OCI-LY3 (cell line): ENCODE data around the gene C2orf76.

ENCODE experiments used
- H2AFZ ChIP-seq: fragments of 200-600, 300-600 bp; shearing (Covaris generic); 2 replicates; pipeline ENCODE4 v1.6.0; 2014; ENCODE audit warnings: antibody characterized with exemption, low read depth, low read length
- H3K27ac ChIP-seq: fragments of 200-600, 300-600 bp; sonication (generic); 2 replicates; pipeline ENCODE4 v1.5.1; 2014; ENCODE audit warnings: mild to moderate bottlenecking, low read length, moderate library complexity, mixed read lengths
- H3K27me3 ChIP-seq: fragments of 200-600, 300-600 bp; sonication (generic); 2 replicates; pipeline ENCODE4 v1.6.1; 2014; ENCODE audit warnings: low read depth, low read length, mixed read lengths
- H3K36me3 ChIP-seq: fragments of 200-600, 300-600 bp; sonication (generic); replicated peaks from 2 replicates; pipeline ENCODE3; 2014; ENCODE audit warnings: low read depth, low read length, mixed read lengths
- H3K4me1 ChIP-seq: fragments of 300-600, 200-600 bp; sonication (generic); 2 replicates; pipeline ENCODE4 v1.6.1; 2014; ENCODE audit warnings: low read length, mixed read lengths
- H3K4me2 ChIP-seq: fragments of 200-600, 300-600 bp; sonication (generic); 2 replicates; pipeline ENCODE4 v1.6.1; 2014; ENCODE audit warnings: low read length, mixed read lengths
- H3K4me3 ChIP-seq: fragments of 300-600, 200-600 bp; sonication (generic); 2 replicates; pipeline ENCODE4 v1.5.1; 2014; ENCODE audit warnings: antibody characterized with exemption, mild to moderate bottlenecking, low read length, moderate library complexity
- H3K79me2 ChIP-seq: fragments of 300-600, 200-600 bp; shearing (Covaris generic); 2 replicates; pipeline ENCODE4 v1.6.1; 2014; ENCODE audit warnings: mild to moderate bottlenecking, low read length, mixed read lengths
- H3K9ac ChIP-seq: fragments of 300-600, 200-600 bp; shearing (Covaris generic); 2 replicates; pipeline ENCODE4 v1.6.0; 2014; ENCODE audit warnings: mild to moderate bottlenecking, low read length, moderate library complexity
- H3K9me3 ChIP-seq: fragments of 200-600, 300-600 bp; shearing (Covaris generic); 2 replicates; pipeline ENCODE4 v1.6.1; 2014; ENCODE audit warnings: low read length, mixed read lengths; ENCODE audit not compliant: insufficient read depth
- H4K20me1 ChIP-seq: fragments of 200-600, 300-600 bp; sonication (generic); 2 replicates; pipeline ENCODE4 v1.6.1; 2016; ENCODE audit warnings: low read length, mixed read lengths; ENCODE audit not compliant: insufficient read depth
- EZH2phosphoT487 ChIP-seq: fragments of 200-600 bp; shearing (Covaris generic); IDR thresholded peaks from 2 replicates; pipeline ENCODE4 v1.6.1; 2018; ENCODE audit warnings: antibody characterized with exemption, mixed run types, low read depth
- TF ChIP-seq, protein P1 (sequence below): fragments of 200-600, 300-600 bp; sonication (generic); IDR thresholded peaks from 2 replicates; pipeline ENCODE4 v1.5.1; 2014; ENCODE audit warnings: antibody characterized with exemption, low read length, low read depth

The C2orf76 gene

DNA sequence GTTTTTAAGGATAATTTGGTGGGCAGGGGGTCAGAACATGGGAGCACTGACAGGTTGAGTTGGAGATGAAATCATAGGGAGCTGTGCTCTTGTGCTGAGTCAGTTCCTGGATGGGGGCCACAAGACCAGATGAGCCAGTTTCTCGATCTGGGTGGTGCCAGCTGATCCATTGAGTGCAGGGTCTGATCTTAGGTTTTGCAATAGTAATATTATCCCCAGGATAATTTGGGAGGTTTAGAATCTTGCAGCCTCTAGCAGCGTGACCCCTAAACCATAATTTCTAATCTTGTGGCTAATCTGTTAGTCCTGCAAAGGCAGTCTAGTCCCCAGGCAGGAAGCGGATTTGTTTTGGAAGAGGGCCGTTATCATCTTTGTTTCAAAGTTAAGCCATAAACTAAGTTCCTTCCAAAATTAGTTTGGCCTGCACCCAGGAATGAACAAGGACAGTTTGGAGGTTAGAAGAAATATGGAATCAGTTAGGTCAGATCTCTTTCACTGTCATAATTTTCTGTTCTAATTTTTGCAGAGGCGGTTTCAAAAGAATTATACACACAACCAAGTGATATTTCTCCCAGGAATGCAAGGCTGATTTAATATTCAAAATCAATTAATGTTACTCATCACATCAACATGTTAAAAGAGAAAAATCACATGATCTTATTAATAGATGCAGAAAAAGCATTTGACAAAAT, 23.1 kb upstream of the C2orf76 start:
- no peaks in the 10 kb centered on the region for H4K20me1 ChIP-seq
- peaks cover 5% of the 10 kb centered on the region for H3K4me1 ChIP-seq
- H3K4me2 ChIP-seq, result no peak overlapping the region
- H3K79me2 ChIP-seq, result no peaks in the 10 kb centered on the region
- H3K4me3 ChIP-seq, result no peak overlapping the region
- H3K9ac ChIP-seq, result no peak overlapping the region
- no peak overlapping the region for H2AFZ ChIP-seq
- H3K9me3 ChIP-seq, result no peaks in the 10 kb centered on the region
- TF ChIP-seq EZH2phosphoT487, result no peak
- TF ChIP-seq, protein P1, sequence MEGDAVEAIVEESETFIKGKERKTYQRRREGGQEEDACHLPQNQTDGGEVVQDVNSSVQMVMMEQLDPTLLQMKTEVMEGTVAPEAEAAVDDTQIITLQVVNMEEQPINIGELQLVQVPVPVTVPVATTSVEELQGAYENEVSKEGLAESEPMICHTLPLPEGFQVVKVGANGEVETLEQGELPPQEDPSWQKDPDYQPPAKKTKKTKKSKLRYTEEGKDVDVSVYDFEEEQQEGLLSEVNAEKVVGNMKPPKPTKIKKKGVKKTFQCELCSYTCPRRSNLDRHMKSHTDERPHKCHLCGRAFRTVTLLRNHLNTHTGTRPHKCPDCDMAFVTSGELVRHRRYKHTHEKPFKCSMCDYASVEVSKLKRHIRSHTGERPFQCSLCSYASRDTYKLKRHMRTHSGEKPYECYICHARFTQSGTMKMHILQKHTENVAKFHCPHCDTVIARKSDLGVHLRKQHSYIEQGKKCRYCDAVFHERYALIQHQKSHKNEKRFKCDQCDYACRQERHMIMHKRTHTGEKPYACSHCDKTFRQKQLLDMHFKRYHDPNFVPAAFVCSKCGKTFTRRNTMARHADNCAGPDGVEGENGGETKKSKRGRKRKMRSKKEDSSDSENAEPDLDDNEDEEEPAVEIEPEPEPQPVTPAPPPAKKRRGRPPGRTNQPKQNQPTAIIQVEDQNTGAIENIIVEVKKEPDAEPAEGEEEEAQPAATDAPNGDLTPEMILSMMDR, result no peak
- H3K27ac ChIP-seq, result no peak overlapping the region
- H3K36me3 ChIP-seq, result no peaks in the 10 kb centered on the region
- H3K27me3 ChIP-seq, result no peaks in the 10 kb centered on the region

DNA sequence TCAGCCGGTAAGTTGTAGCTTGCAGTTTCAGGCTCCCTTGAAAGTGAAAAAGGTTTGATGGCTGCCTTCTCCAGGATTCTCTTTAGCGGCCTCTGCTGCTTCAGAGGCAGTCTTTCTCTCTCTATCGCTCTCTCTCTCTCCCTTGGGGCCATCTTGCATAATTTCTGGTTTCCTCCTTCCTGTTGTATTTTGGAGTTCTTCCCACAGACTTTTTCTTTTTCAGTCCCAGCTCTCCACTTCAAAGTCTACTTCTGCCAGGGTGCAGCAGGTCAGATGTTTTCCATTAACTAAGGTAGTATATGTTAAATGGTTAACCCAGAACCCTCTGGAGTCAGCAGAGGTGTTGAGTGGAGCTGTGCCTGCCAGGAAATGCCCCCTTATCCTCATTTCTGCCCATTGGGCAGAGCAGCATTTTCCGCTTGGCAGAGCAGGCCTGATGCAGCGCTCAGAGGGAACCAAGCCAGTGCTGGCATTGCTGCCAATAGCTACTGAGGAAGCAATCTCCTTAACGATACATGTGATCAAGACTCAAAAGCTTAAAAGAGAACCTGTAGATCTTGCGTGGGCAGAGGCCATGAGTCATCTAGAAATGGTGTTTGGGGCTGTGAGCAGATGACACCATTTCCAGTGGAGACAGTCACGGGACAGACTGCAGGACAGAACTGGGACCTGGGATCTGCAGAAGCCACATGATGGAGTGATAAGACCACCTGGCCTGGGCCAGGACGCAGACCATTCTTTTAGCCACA, 20.9 kb upstream of the C2orf76 start:
- Histone ChIP-seq H2AFZ (peak overlapping the region; percentile 69; the same call in 1 of the 2 replicates), H3K9me3 (no peaks in the 10 kb centered on the region), H3K36me3 (no peaks in the 10 kb centered on the region), H3K4me3 (no peak overlapping the region), H3K79me2 (no peaks in the 10 kb centered on the region), H3K4me2 (no peak overlapping the region), H3K4me1 (peaks cover 5% of the 10 kb centered on the region), H3K9ac (no peak overlapping the region), H4K20me1 (no peaks in the 10 kb centered on the region), H3K27ac (no peak overlapping the region), H3K27me3 (no peaks in the 10 kb centered on the region)
- TF ChIP-seq EZH2phosphoT487, result no peak
- TF ChIP-seq, protein P1, result no peak

DNA sequence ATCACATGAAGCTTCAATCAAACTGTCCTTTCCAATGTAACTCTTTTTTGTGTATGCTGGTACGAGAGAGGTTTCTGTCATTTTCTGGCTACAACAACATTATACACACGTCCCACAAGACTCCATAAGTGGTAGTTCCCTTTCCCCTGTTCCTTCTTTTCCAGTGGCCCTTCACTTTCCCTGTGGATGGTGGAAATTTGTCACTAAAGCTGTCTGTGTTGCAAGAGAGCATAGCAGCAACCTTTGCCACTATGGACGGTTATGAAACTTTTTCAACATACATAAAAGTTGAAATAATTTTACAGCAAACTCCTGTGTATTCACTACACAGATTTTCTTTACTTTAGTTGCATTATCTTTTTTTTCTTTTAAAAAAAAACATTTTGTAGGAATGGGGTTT, 18.8 kb upstream of the C2orf76 start:
- H3K9ac ChIP-seq, result no peak overlapping the region
- no peaks in the 10 kb centered on the region for H4K20me1 ChIP-seq
- H3K36me3 ChIP-seq, result no peaks in the 10 kb centered on the region
- H3K79me2 ChIP-seq, result no peaks in the 10 kb centered on the region
- no peak overlapping the region for H3K4me2 ChIP-seq
- no peaks in the 10 kb centered on the region for H3K27me3 ChIP-seq
- no peak overlapping the region for H2AFZ ChIP-seq
- no peak overlapping the region for H3K27ac ChIP-seq
- H3K9me3 ChIP-seq, result no peaks in the 10 kb centered on the region
- TF ChIP-seq EZH2phosphoT487, result no peak
- TF ChIP-seq, protein P1, result no peak
- no peak overlapping the region for H3K4me3 ChIP-seq
- peaks cover 5% of the 10 kb centered on the region for H3K4me1 ChIP-seq

DNA sequence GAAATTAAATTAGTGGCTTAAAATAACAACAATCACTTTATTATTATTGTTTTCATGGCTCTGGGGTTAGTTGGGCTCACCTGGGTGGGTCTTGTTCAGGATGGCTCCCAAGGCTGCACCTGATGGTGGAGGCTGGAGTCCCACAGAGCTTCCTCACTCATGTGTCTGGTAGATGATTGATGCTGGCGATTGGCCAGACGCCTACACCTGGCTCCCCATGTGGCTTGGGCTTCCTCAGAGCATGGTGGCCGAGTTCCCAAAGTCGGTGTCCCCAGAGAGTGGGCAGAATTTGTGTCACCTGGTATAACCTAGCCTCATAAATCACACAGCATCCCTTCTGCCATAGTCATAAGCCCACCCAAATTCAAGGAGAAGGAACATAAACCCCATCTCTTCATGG, 18.3 kb upstream of the C2orf76 start:
- Histone ChIP-seq H3K4me2 (no peak overlapping the region), H3K9ac (no peak overlapping the region), H3K36me3 (no peaks in the 10 kb centered on the region), H2AFZ (no peak overlapping the region), H3K9me3 (no peaks in the 10 kb centered on the region), H3K4me1 (peaks cover 5% of the 10 kb centered on the region), H3K27ac (no peak overlapping the region), H4K20me1 (no peaks in the 10 kb centered on the region), H3K27me3 (no peaks in the 10 kb centered on the region), H3K79me2 (no peaks in the 10 kb centered on the region), H3K4me3 (no peak overlapping the region)
- TF ChIP-seq, protein P1, result no peak
- no peak for TF ChIP-seq EZH2phosphoT487
